ENCODE data around the gene THSD1. TPM values are rescaled to one million over a fixed set of nuclear protein-coding genes. Genes with fewer than 3 reads are reported as not detected.
"Not testable (repeated sequence)": the region's sequence is repeated elsewhere in the genome, so short reads cannot be mapped to it uniquely, and the experiment has no call there.

Gene THSD1
- total and polyA plus RNA-seq, 10 donors: 1.6 to 13.1 (median 9.9) TPM

- Histone ChIP-seq H3K4me3 (no peak overlapping the region), H3K27ac (no peak overlapping the region), H3K9me3 (peaks cover 0 to 3% (median 0%) of the 10 kb centered on the region in 8 donors), H3K27me3 (replicated peaks in 1 of 7) (no peaks in the 10 kb centered on the region), H3K4me1 (peaks cover 0 to 4% (median under 1%) of the 10 kb centered on the region in 6 donors), H3K36me3 (peaks cover 3 to 72% (median 40%) of the 10 kb centered on the region in 6 donors)
- 61 to 85% (median 76%) methylated on average over 4 of the region's 4 CpGs for WGBS, 5 donors
- no peak for TF ChIP-seq POLR2A (IDR thresholded peaks at IDR 0.05)
- TF ChIP-seq POLR2AphosphoS5 (IDR thresholded peaks at IDR 0.05): no peak
- TF ChIP-seq CTCF (IDR thresholded peaks at IDR 0.05 in 8 of 11, conservative IDR thresholded peaks at IDR 0.05 in 3 of 11): no peak
- intact Hi-C loops (cut with DNase I; ENCODE audit: low total_unique reads): no loop called here
- no peak for DNase-seq
Measured at GRCh38 chr13:52411629-52412028, 5.7 kb upstream of the THSD1 start.

GRCh38 chr13:52408071-52408658 is 2.2 kb upstream of the THSD1 start:
- DNase-seq; H3K9me3 ChIP-seq; H3K4me3 ChIP-seq; H3K27ac ChIP-seq; intact Hi-C loops (cut with DNase I; ENCODE audit: low total_unique reads): not testable (repeated sequence)
- H3K27me3 ChIP-seq (replicated peaks in 1 of 7): peaks cover 0 to 32% (median 9%) of the 10 kb centered on the region in 7 donors
- peak in 2 of 3 donors; percentile 16 to 38 for TF ChIP-seq POLR2AphosphoS5 (IDR thresholded peaks at IDR 0.05)
- H3K36me3 ChIP-seq: peaks cover 0 to 37% (median 12%) of the 10 kb centered on the region in 6 donors
- H3K4me1 ChIP-seq: peaks cover 5 to 38% (median 33%) of the 10 kb centered on the region in 6 donors
- WGBS, 5 donors: 93 to 98% (median 96%) methylated on average over 19 to 33 of the region's 33 CpGs

- Histone ChIP-seq H3K4me1 (peaks cover 5 to 40% (median 33%) of the 10 kb centered on the region in 6 donors), H3K36me3 (peaks cover 0 to 30% (median 9%) of the 10 kb centered on the region in 6 donors), H3K27me3 (replicated peaks in 1 of 7) (peaks cover 0 to 35% (median 9%) of the 10 kb centered on the region in 7 donors)
- intact Hi-C loops (cut with DNase I; ENCODE audit: low total_unique reads); H3K4me3 ChIP-seq; H3K9me3 ChIP-seq; DNase-seq; H3K27ac ChIP-seq: not testable (repeated sequence)
- 94 to 99% (median 97%) methylated on average over 10 to 12 of the region's 12 CpGs for WGBS, 5 donors
Measured at GRCh38 chr13:52407436-52407835, 1.5 kb upstream of the THSD1 start.

- Histone ChIP-seq H3K4me1 (peaks cover 5 to 40% (median 33%) of the 10 kb centered on the region in 6 donors), H3K4me3 (peak overlapping the region in 2 of 8 donors; percentile 63 to 71), H3K27me3 (replicated peaks in 1 of 7) (peaks cover 0 to 35% (median 9%) of the 10 kb centered on the region in 7 donors), H3K27ac (peak overlapping the region in 6 of 8 donors; percentile 10 to 80 (median 78)), H3K36me3 (peaks cover 0 to 22% (median 2%) of the 10 kb centered on the region in 6 donors), H3K9me3 (peaks cover 0 to 3% (median 0%) of the 10 kb centered on the region in 8 donors)
- intact Hi-C loops (cut with DNase I; ENCODE audit: low total_unique reads): no loop called here
- WGBS, 5 donors: 69 to 81% (median 76%) methylated on average over 4 of the region's 4 CpGs
- no peak for DNase-seq
- no peak for TF ChIP-seq POLR2A (IDR thresholded peaks at IDR 0.05)
- no peak for TF ChIP-seq CTCF (IDR thresholded peaks at IDR 0.05 in 8 of 11, conservative IDR thresholded peaks at IDR 0.05 in 3 of 11)
- TF ChIP-seq POLR2AphosphoS5 (IDR thresholded peaks at IDR 0.05): no peak
Measured at GRCh38 chr13:52406629-52407028, 657 bp upstream of the THSD1 start.

GRCh38 chr13:52405369-52405766 is 604 bp downstream of the THSD1 start:
- H3K9me3 ChIP-seq: peaks cover 0 to 3% (median 0%) of the 10 kb centered on the region in 8 donors
- H3K36me3 ChIP-seq: peaks cover 0 to 10% (median 0%) of the 10 kb centered on the region in 6 donors
- peak overlapping the region; percentile 35 to 71 (median 48) for H3K4me3 ChIP-seq
- H3K27me3 ChIP-seq (replicated peaks in 1 of 7): peaks cover 0 to 35% (median 9%) of the 10 kb centered on the region in 7 donors
- intact Hi-C loops (cut with DNase I; ENCODE audit: low total_unique reads): no loop called here
- 6 to 11% (median 7%) methylated on average over 14 of the region's 14 CpGs for WGBS, 5 donors
- H3K27ac ChIP-seq: peak overlapping the region in 7 of 8 donors; percentile 16 to 80 (median 77)
- peaks cover 5 to 40% (median 33%) of the 10 kb centered on the region in 6 donors for H3K4me1 ChIP-seq
- DNase-seq: no peak
- no peak for TF ChIP-seq POLR2A (IDR thresholded peaks at IDR 0.05)
- TF ChIP-seq POLR2AphosphoS5 (IDR thresholded peaks at IDR 0.05): no peak
- no peak for TF ChIP-seq CTCF (IDR thresholded peaks at IDR 0.05 in 8 of 11, conservative IDR thresholded peaks at IDR 0.05 in 3 of 11)
